Measurements from ENCODE around the gene EPN1. TPM values are rescaled to one million over a fixed set of nuclear protein-coding genes. Genes with fewer than 3 reads are reported as not detected.

Gene EPN1
- total and polyA plus RNA-seq, 2 experiments from 2014 or later = 47.1 to 223 TPM

- Histone ChIP-seq H2AFZ (peak overlapping the region; percentile 66; the same call in 1 of the 2 replicates), H3K27ac (ENCODE audit: low read depth) (peak overlapping the region; percentile 72), H4K20me1 (replicated peaks; ENCODE audit: insufficient read depth) (peaks cover 5% of the 10 kb centered on the region; the same call in 1 of the 2 replicates), H3K4me1 (ENCODE audit: insufficient read depth) (peaks cover 9% of the 10 kb centered on the region), H3K9me2 (ENCODE audit: insufficient read depth) (0 out of 2 replicates have a peak, but pooled peaks cover 3% of the 10 kb centered on the region), H3K27me3 (ENCODE audit: insufficient read depth) (no peaks in the 10 kb centered on the region), H3K4me2 (peak overlapping the region; percentile 96), H3K4me3 (peak overlapping the region; percentile 89), H3F3A (replicated peaks; ENCODE audit: low read depth) (peaks cover 23% of the 10 kb centered on the region), H3K79me2 (replicated peaks; ENCODE audit: insufficient read depth) (peaks cover 34% of the 10 kb centered on the region), H3K36me3 (ENCODE audit: insufficient read depth) (no peaks in the 10 kb centered on the region)
- ATAC-seq = peak; percentile 11
- Mint-ChIP-seq H3K4me1 (peaks cover 28% of the 10 kb centered on the region), H3K27ac (peak overlapping the region; percentile 84), H3K27me3 (ENCODE audit: insufficient read depth, low read depth, poor library complexity) (peaks cover 36% of the 10 kb centered on the region), H3K4me3 (peak overlapping the region; percentile 79), H3K36me3 (ENCODE audit: low read depth) (peaks cover 32% of the 10 kb centered on the region), H3K9me3 (peaks cover 8% of the 10 kb centered on the region)
- no peak for TF ChIP-seq ETS1 (IDR thresholded peaks at IDR 0.05)
- TF ChIP-seq ZNF462 (CRISPR knock-in tag; IDR thresholded peaks at IDR 0.05) = no peak
- no peak for TF ChIP-seq STAT1 (IDR thresholded peaks at IDR 0.05; ENCODE audit: unreplicated experiment)
- TF ChIP-seq CREB1 (CRISPR knock-in tag; IDR thresholded peaks at IDR 0.05; ENCODE audit: low read depth) = no peak
- no peak for TF ChIP-seq NANOG (IDR thresholded peaks at IDR 0.05; ENCODE audit: borderline replicate concordance)
- TF ChIP-seq CTCF (conservative IDR thresholded peaks at IDR 0.05; ENCODE audit: low read depth in 2 of 2) = peak; percentile 7 to 54; a peak in 2 of 4 replicates
- peak; percentile 75 for DNase-seq (ENCODE audit: low spot score)
Observed at GRCh38 chr19:55640043-55640576, 34.9 kb upstream of the EPN1 start.

All from GM23338 (cell line).